DOHH2 (cell line): ENCODE data around the gene POU6F1.
A peak's percentile ranks its signal among the peaks of the same experiment; 100 is the strongest.

Experiments used
- H3F3A ChIP-seq: fragments of 200-600 bp; sonication (generic), shearing (Covaris generic); 2 replicates; pipeline ENCODE4 v1.6.0; 2016; ENCODE audit warnings: antibody characterized with exemption, mild to moderate bottlenecking; ENCODE audit not compliant: control insufficient read depth, insufficient read depth
- H3K27ac ChIP-seq: fragments of 200-600 bp; sonication (generic); 2 replicates; pipeline ENCODE4 v1.5.1; 2014; ENCODE audit warnings: low read depth, mild to moderate bottlenecking, low read length, moderate library complexity
- H3K27me3 ChIP-seq: fragments of 200-600 bp; sonication (generic); 2 replicates; pipeline ENCODE4 v1.6.1; 2014; ENCODE audit warnings: mild to moderate bottlenecking, low read length, mixed read lengths; ENCODE audit not compliant: control insufficient read depth
- H3K36me3 ChIP-seq: fragments of 200-600 bp; sonication (generic); 2 replicates; pipeline ENCODE4 v1.6.1; 2014; ENCODE audit warnings: mild to moderate bottlenecking, low read length, moderate library complexity, mixed read lengths; ENCODE audit not compliant: control insufficient read depth
- H3K4me1 ChIP-seq: fragments of 200-600 bp; sonication (generic); 2 replicates; pipeline ENCODE4 v1.6.1; 2014; ENCODE audit warnings: mild to moderate bottlenecking, low read length, mixed read lengths; ENCODE audit not compliant: control insufficient read depth
- H3K4me2 ChIP-seq: fragments of 200-600 bp; sonication (generic); 2 replicates; pipeline ENCODE4 v1.6.0; 2014; ENCODE audit warnings: mild to moderate bottlenecking, low read length, moderate library complexity
- H3K4me3 ChIP-seq: fragments of 200-600 bp; sonication (generic); 2 replicates; pipeline ENCODE4 v1.5.1; 2014; ENCODE audit warnings: mild to moderate bottlenecking, low read length, mixed read lengths
- H3K79me2 ChIP-seq: fragments of 200-600 bp; sonication (generic); 2 replicates; pipeline ENCODE4 v1.6.1; 2014; ENCODE audit warnings: mild to moderate bottlenecking, low read length, mixed read lengths; ENCODE audit not compliant: control insufficient read depth
- H3K9me2 ChIP-seq: fragments of 200-600 bp; sonication (generic); replicated peaks from 2 replicates; pipeline ENCODE4 v1.6.1; 2014; ENCODE audit warnings: mild to moderate bottlenecking, low read length, mixed read lengths; ENCODE audit not compliant: control insufficient read depth
- H3K9me3 ChIP-seq: fragments of 200-600 bp; sonication (generic); 2 replicates; pipeline ENCODE4 v1.6.1; 2014; ENCODE audit warnings: antibody characterized with exemption, low read length, mixed read lengths; ENCODE audit not compliant: control insufficient read depth, insufficient read depth
- H4K20me1 ChIP-seq: fragments of 200-600 bp; sonication (generic); 2 replicates; pipeline ENCODE4 v1.6.0; 2014; ENCODE audit warnings: low read depth, mild to moderate bottlenecking, antibody characterized with exemption, low read length, moderate library complexity; ENCODE audit not compliant: control insufficient read depth, insufficient read depth
- EZH2phosphoT487 ChIP-seq: fragments of 200-600 bp; sonication (generic); IDR thresholded peaks from 2 replicates; pipeline ENCODE4 v1.6.1; 2017; ENCODE audit warnings: borderline replicate concordance, mild to moderate bottlenecking, antibody characterized with exemption, low read length, moderate library complexity, mixed read lengths
- TF ChIP-seq, protein P1 (sequence below): fragments of 200-600 bp; sonication (generic); IDR thresholded peaks from one replicate; pipeline ENCODE4 v1.5.1; 2014; ENCODE audit warnings: antibody characterized with exemption, mild to moderate bottlenecking, low read depth, low read length; ENCODE audit not compliant: poor library complexity, severe bottlenecking

Gene POU6F1

DNA sequence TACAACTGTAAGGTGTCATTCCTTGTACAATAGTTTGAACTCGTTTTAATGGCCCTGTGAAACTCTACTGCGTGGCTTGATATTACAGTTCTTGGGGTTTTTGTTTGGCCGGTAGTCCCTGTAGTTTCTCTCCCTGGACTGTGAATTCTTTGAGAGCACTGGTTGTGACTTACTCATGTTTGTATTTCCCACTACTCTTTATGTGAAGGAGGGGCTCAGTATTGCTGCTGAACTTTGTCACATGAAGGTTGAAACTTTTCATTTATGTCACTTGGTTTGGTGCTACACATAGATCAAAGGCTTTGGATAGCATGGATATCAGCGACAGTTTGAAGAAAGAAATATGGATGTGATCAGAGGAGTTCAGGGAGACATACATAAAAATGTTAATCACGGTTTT is 1.5 kb upstream of the POU6F1 start:
- Histone ChIP-seq H3K36me3 (no peaks in the 10 kb centered on the region), H3K27ac (no peak overlapping the region), H3K4me1 (peaks cover 15% of the 10 kb centered on the region), H3K9me3 (no peaks in the 10 kb centered on the region), H4K20me1 (no peaks in the 10 kb centered on the region), H3K9me2 (no peaks in the 10 kb centered on the region), H3K79me2 (no peaks in the 10 kb centered on the region), H3K4me3 (peak overlapping the region; percentile 75), H3K4me2 (peak overlapping the region; percentile 89), H3F3A (peaks cover 17% of the 10 kb centered on the region), H3K27me3 (no peaks in the 10 kb centered on the region)
- no peak for TF ChIP-seq EZH2phosphoT487
- TF ChIP-seq, protein P1, sequence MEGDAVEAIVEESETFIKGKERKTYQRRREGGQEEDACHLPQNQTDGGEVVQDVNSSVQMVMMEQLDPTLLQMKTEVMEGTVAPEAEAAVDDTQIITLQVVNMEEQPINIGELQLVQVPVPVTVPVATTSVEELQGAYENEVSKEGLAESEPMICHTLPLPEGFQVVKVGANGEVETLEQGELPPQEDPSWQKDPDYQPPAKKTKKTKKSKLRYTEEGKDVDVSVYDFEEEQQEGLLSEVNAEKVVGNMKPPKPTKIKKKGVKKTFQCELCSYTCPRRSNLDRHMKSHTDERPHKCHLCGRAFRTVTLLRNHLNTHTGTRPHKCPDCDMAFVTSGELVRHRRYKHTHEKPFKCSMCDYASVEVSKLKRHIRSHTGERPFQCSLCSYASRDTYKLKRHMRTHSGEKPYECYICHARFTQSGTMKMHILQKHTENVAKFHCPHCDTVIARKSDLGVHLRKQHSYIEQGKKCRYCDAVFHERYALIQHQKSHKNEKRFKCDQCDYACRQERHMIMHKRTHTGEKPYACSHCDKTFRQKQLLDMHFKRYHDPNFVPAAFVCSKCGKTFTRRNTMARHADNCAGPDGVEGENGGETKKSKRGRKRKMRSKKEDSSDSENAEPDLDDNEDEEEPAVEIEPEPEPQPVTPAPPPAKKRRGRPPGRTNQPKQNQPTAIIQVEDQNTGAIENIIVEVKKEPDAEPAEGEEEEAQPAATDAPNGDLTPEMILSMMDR = no peak

DNA sequence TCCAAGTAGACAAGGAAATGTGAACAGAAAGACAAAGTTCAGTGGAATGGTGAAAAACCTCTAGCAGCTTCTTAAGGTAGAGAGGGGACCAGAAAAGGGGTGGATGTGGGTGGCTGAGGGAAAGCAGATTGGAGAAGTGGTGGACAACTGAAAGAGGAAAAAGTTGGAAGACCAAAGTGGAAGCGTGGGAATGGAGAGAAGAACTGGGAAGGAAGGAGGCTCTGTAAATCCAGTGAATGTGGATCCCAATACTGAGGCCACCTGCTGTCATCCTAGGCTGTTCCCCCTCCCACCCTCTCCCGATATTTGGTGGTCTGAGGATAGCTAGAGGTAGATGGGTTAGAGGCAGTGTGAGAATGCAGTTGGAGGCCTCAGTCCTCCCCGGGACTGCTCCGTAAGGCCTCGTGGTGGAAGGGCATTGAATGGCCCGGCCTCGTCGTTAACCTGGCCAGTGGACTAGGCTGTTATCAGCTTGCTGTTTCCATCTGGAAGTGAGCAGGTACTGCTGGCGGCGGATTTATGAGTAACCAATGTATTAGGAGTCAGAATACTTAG is 822 bp upstream of the POU6F1 start:
- Histone ChIP-seq H3F3A (peaks cover 17% of the 10 kb centered on the region), H3K9me2 (no peaks in the 10 kb centered on the region), H3K27me3 (no peaks in the 10 kb centered on the region), H3K4me3 (peak overlapping the region; percentile 75), H3K79me2 (no peaks in the 10 kb centered on the region), H4K20me1 (no peaks in the 10 kb centered on the region), H3K4me1 (peaks cover 15% of the 10 kb centered on the region), H3K36me3 (no peaks in the 10 kb centered on the region), H3K9me3 (no peaks in the 10 kb centered on the region), H3K27ac (peak overlapping the region; percentile 41), H3K4me2 (peak overlapping the region; percentile 89)
- TF ChIP-seq, protein P1 = no peak
- no peak for TF ChIP-seq EZH2phosphoT487

DNA sequence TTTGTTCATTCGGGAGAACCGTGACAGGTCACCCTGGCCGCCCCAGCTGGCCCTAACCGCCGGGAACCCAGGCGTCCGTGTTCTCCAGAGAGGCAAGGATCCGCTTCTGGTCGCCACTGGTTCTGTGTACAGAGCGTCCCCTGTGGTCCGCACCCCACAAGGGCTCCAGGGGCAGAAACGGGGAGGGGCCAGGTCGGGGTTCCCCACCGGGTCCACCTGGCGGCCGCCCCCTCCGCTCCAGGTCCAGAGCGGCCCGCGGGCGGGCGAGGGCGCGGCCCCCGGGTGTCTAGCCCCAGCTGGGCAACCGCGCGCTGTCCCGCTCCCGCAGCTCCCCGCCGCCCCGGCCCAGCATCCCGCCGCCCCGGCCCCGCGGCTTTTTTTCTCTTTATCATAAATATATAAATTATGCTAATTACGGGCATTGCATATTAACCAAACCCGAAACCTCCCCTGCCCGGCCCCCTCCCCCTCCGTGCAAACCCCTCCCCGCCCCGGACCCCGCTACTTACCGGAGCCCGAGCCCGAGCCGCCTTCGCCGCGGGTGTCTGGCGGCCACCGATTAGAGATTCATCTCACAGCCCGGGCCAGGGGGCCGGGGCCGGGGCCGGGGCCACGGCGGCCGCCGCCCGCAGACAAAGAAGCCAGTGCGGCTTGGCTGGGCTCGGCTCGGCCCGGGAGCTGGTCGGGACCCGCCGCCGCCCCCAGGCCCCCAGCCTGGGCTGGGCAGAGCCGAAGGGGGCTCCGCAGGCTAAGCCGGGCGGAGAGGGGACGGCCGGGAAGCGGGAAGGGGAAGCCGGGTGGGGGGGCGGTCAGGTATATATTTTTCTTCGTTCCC is 512 bp downstream of the POU6F1 start:
- Histone ChIP-seq H3K4me2 (peak overlapping the region; percentile 89), H3K9me3 (no peaks in the 10 kb centered on the region), H4K20me1 (no peaks in the 10 kb centered on the region), H3K27ac (peak overlapping the region; percentile 41; the same call in 1 of the 2 replicates), H3F3A (peaks cover 17% of the 10 kb centered on the region), H3K27me3 (no peaks in the 10 kb centered on the region), H3K79me2 (no peaks in the 10 kb centered on the region), H3K36me3 (no peaks in the 10 kb centered on the region), H3K4me3 (peak overlapping the region; percentile 75), H3K9me2 (no peaks in the 10 kb centered on the region), H3K4me1 (peaks cover 15% of the 10 kb centered on the region)
- no peak for TF ChIP-seq EZH2phosphoT487
- TF ChIP-seq, protein P1 = peak; percentile 41
